Measurements from ENCODE around the gene SMKR1.

- TF ChIP-seq CTCF (IDR thresholded peaks at IDR 0.05) (no peak), POLR2A (IDR thresholded peaks at IDR 0.05) (no peak)
These were observed 48.7 kb upstream of the SMKR1 start for GRCh38 chr7:129453510-129454248.

All from ovary (tissue), 3 donors.